ENCODE data around the gene UBE2F.

DNA sequence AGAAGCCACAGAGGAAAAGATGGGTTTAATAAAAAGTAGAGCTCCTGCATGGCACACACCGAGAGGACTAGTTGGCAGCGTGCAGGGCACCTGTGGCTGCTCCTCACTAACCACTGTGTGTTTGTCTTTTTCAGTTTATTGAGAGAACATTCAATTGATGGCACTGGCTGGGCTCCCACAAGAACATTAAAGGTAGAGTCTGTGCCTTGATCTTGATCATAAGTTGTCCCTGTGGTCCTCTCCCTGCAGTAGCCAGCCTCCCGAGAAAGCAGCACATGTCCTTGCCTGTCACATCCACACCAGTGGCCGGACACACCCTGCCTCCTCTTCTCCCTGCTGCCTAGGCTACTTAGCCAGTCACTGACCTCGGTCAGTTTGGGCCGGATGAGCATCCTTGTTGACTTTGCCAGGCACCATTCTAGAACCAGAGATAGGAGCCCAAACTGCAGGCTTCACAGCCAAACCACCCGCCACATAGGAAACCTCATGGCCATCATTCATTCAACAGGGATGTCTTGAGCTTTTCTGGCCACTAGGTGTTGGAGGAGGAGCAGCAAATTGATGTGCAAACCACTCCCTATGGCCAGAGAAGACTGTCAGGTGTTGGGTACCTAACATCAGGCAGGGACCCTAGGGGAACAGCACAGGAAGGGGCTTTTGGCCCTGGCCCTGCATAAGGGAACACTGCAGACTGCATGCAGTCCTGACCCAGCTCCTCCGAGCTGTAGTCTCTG is 63.8 kb downstream of the UBE2F start:
- no peak for TF ChIP-seq ZBTB33 (IDR thresholded peaks at IDR 0.05; ENCODE audit: borderline replicate concordance, low read depth)
- no peak for TF ChIP-seq CTCF (IDR thresholded peaks at IDR 0.05)
- TF ChIP-seq GABPA (IDR thresholded peaks at IDR 0.05; ENCODE audit: low read depth), result no peak
- no peak for TF ChIP-seq ELF1 (IDR thresholded peaks at IDR 0.05)
- TF ChIP-seq RFX5 (IDR thresholded peaks at IDR 0.05; ENCODE audit: low read length), result no peak
- no peak for TF ChIP-seq TEAD4 (IDR thresholded peaks at IDR 0.05; ENCODE audit: borderline replicate concordance, insufficient read depth)
- TF ChIP-seq PBX3 (IDR thresholded peaks at IDR 0.05), result no peak
- TF ChIP-seq FOXM1 (IDR thresholded peaks at IDR 0.05; ENCODE audit: low read depth), result no peak
- TF ChIP-seq NRF1 (IDR thresholded peaks at IDR 0.05; ENCODE audit: low read depth, low read length), result no peak
